ENCODE measurements around the gene KIAA1671.
"Not testable (repeated sequence)": the region's sequence is repeated elsewhere in the genome, so short reads cannot be mapped to it uniquely, and the experiment has no call there.

KIAA1671 gene

GRCh38 chr22:25172153-25172552 is 219.6 kb downstream of the KIAA1671 start:
- DNase-seq (ENCODE audit: low read depth) = no peak

- DNase-seq (ENCODE audit: low read depth) = no peak
These were observed 221.8 kb downstream of the KIAA1671 start for GRCh38 chr22:25174156-25174887.

- DNase-seq (ENCODE audit: low read depth) = no peak
These were observed 222.4 kb downstream of the KIAA1671 start for GRCh38 chr22:25174888-25175411.

- no peak for DNase-seq (ENCODE audit: low read depth)
These were observed 223.7 kb downstream of the KIAA1671 start for GRCh38 chr22:25176175-25176574.

- DNase-seq (ENCODE audit: low read depth) = no peak
These were observed 224.3 kb downstream of the KIAA1671 start for GRCh38 chr22:25176799-25177198.

GRCh38 chr22:25177226-25177625 is 224.7 kb downstream of the KIAA1671 start:
- no peak for DNase-seq (ENCODE audit: low read depth)

GRCh38 chr22:25177895-25178294 is 225.4 kb downstream of the KIAA1671 start:
- no peak for DNase-seq (ENCODE audit: low read depth)

- DNase-seq (ENCODE audit: low read depth) = not testable (repeated sequence)
These were observed 225.8 kb downstream of the KIAA1671 start for GRCh38 chr22:25178348-25178747.

GRCh38 chr22:25178869-25179631 is 226.5 kb downstream of the KIAA1671 start:
- not testable (repeated sequence) for DNase-seq (ENCODE audit: low read depth)

- no peak for DNase-seq (ENCODE audit: low read depth)
These were observed 229.9 kb downstream of the KIAA1671 start for GRCh38 chr22:25182131-25183110.

- no peak for DNase-seq (ENCODE audit: low read depth)
These were observed 231.6 kb downstream of the KIAA1671 start for GRCh38 chr22:25183949-25184619.

GRCh38 chr22:25186140-25186539 is 233.6 kb downstream of the KIAA1671 start:
- no peak for DNase-seq (ENCODE audit: low read depth)

- DNase-seq (ENCODE audit: low read depth) = no peak
These were observed 235.0 kb downstream of the KIAA1671 start for GRCh38 chr22:25187469-25187868.

GRCh38 chr22:25192406-25192805 is 239.9 kb downstream of the KIAA1671 start:
- DNase-seq (ENCODE audit: low read depth) = no peak

- DNase-seq (ENCODE audit: low read depth) = no peak
These were observed 240.6 kb downstream of the KIAA1671 start for GRCh38 chr22:25193130-25193529.

GRCh38 chr22:25193548-25193947 is 241.0 kb downstream of the KIAA1671 start:
- DNase-seq (ENCODE audit: low read depth) = no peak

GRCh38 chr22:25196326-25196725 is 243.8 kb downstream of the KIAA1671 start:
- no peak for DNase-seq (ENCODE audit: low read depth)

GRCh38 chr22:25197340-25197739 is 244.8 kb downstream of the KIAA1671 start:
- no peak for DNase-seq (ENCODE audit: low read depth)

GRCh38 chr22:25199731-25200520 is 247.4 kb downstream of the KIAA1671 start, which contains the start of gene CRYBB3:
Gene CRYBB3 (plus strand): TSS chr22:25199858. CDS start chr22:25201397, 1,539 bp downstream.
- DNase-seq (ENCODE audit: low read depth) = no peak

- DNase-seq (ENCODE audit: low read depth) = no peak
These were observed 248.5 kb downstream of the KIAA1671 start for GRCh38 chr22:25200967-25201366.
